ENCODE data around the gene IL15. TPM values are rescaled to one million over a fixed set of nuclear protein-coding genes. Genes with fewer than 3 reads are reported as not detected.
"Not testable (repeated sequence)": the region's sequence is repeated elsewhere in the genome, so short reads cannot be mapped to it uniquely, and the experiment has no call there.

Gene IL15
- total RNA-seq, result 1 to 10 TPM; 1.2 to 2.0 TPM

DNA sequence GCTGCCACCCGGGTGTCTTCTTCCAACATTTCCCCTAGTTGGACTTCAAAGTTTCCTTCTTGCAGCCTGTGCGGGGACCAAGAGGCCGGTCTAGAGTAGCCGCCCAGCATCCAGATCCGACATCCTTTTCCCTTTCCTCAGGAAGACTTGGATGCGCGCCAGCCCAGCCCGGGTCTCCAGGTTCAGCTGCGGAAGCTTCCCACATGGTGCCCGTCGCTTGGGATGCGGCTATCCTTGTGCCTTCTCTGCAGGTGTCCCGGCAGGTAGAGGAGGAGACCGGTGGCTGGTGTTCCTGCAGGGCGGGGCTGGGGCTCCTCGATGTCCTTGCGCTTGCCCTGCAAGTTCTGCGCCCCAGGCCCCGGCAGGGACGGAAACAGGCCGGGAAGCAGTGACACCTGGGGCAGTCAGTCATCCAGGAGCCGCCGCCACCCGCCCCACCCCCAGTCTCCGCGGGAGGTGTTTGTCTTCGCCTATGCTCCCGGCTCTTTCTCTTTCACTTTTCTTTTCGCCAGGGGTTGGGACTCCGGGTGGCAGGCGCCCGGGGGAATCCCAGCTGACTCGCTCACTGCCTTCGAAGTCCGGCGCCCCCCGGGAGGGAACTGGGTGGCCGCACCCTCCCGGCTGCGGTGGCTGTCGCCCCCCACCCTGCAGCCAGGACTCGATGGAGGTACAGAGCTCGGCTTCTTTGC lies at the start of gene IL15:
IL15 (plus strand) TSS at position 502 of the 689 bp plus-strand sequence. CDS start 82,882 bp downstream, outside the sequence.
- Histone ChIP-seq H3K27ac (peak within 1 kb of the TSS; percentile 73 to 84), H3K27me3 (replicated peaks; ENCODE audit: insufficient read depth) (no peaks in the 10 kb centered on the region), H3K4me1 (replicated peaks) (no peaks in the 10 kb centered on the region), H3K4me3 (peak within 1 kb of the TSS; percentile 56 to 80), H3K9me3 (no peaks in the 10 kb centered on the region), H3K36me3 (no peaks in the 10 kb centered on the region)
- TF ChIP-seq POLR2A (IDR thresholded peaks at IDR 0.05) (peak; percentile 8), POLR2AphosphoS5 (IDR thresholded peaks at IDR 0.05) (no peak)
- peak; percentile 58 for DNase-seq (ENCODE audit: low spot score)
- intact Hi-C loops (cut with DNase I), result no loop called here
- under 1% methylated on average over 43 of the region's 43 CpGs for WGBS

DNA sequence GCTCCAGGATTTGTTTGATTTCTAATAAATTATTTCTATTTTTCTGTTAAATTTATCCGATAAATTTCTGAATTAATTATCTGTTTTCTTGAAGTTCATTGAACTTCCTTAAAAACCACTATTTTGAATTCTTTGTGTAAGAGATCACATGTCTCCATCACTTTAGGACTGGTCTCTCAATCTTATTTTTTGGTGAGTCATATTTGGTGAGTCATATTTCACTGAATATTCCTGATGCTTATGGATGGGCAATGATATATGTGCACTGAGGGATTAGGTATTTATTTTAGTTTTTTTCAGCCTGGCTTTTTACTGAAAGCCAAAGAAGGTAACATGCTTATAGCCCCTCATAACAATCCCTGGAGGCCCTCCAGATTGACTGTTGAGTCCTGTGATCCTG lies 48.5 kb upstream of the IL15 start:
- Histone ChIP-seq H3K36me3 (no peaks in the 10 kb centered on the region), H3K9me3 (no peaks in the 10 kb centered on the region), H3K27ac (no peak overlapping the region), H3K27me3 (replicated peaks; ENCODE audit: insufficient read depth) (no peaks in the 10 kb centered on the region), H3K4me1 (replicated peaks) (no peaks in the 10 kb centered on the region), H3K4me3 (no peak overlapping the region)
- DNase-seq (ENCODE audit: low spot score), result no peak
- TF ChIP-seq POLR2A (IDR thresholded peaks at IDR 0.05) (no peak), POLR2AphosphoS5 (IDR thresholded peaks at IDR 0.05) (no peak)
- intact Hi-C loops (cut with DNase I), result no loop called here
- 100% methylated on average over 1 of the region's 1 CpG for WGBS

DNA sequence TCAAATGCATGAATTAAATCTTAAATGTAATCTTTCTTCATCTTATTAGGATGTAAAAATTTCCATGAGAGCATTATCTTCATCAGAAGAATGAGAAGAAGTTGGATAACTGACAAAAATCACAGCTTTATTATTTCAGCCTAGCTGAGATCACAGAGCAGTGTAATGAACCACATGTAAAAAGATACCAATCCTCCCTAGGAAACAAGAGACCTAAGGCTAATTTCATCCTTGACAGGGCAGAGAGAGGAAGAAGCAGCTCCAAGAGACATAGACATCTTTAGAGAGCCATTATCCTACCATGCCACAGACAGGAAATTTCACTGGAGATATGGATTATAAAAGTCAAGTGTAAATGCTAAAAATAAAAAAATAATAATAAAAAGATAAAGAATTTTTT lies 40.9 kb upstream of the IL15 start:
- Histone ChIP-seq H3K27ac (no peak overlapping the region), H3K4me1 (replicated peaks) (no peaks in the 10 kb centered on the region), H3K36me3 (no peaks in the 10 kb centered on the region), H3K4me3 (no peak overlapping the region), H3K27me3 (replicated peaks; ENCODE audit: insufficient read depth) (no peaks in the 10 kb centered on the region), H3K9me3 (no peaks in the 10 kb centered on the region)
- intact Hi-C loops (cut with DNase I), result no loop called here
- DNase-seq (ENCODE audit: low spot score), result no peak
- TF ChIP-seq POLR2AphosphoS5 (IDR thresholded peaks at IDR 0.05), result no peak
- TF ChIP-seq POLR2A (IDR thresholded peaks at IDR 0.05), result no peak
- TF ChIP-seq CTCF (IDR thresholded peaks at IDR 0.05), result no peak

GRCh38 chr4:141599853-141600252 lies 36.5 kb upstream of the IL15 start:
- intact Hi-C loops (cut with DNase I), result no loop called here
- WGBS, result 66% methylated on average over 3 of the region's 3 CpGs
- no peaks in the 10 kb centered on the region for H3K4me1 ChIP-seq (replicated peaks)
- no peak for TF ChIP-seq CTCF (IDR thresholded peaks at IDR 0.05)
- no peak for TF ChIP-seq POLR2AphosphoS5 (IDR thresholded peaks at IDR 0.05)
- no peak for TF ChIP-seq POLR2A (IDR thresholded peaks at IDR 0.05)
- no peak overlapping the region for H3K27ac ChIP-seq
- H3K36me3 ChIP-seq, result no peaks in the 10 kb centered on the region
- no peaks in the 10 kb centered on the region for H3K27me3 ChIP-seq (replicated peaks; ENCODE audit: insufficient read depth)
- H3K4me3 ChIP-seq, result no peak overlapping the region
- H3K9me3 ChIP-seq, result no peaks in the 10 kb centered on the region
- no peak for DNase-seq (ENCODE audit: low spot score)

- H3K4me1 ChIP-seq (replicated peaks); H3K27me3 ChIP-seq (replicated peaks; ENCODE audit: insufficient read depth); H3K4me3 ChIP-seq; H3K36me3 ChIP-seq; intact Hi-C loops (cut with DNase I); H3K9me3 ChIP-seq; H3K27ac ChIP-seq; DNase-seq (ENCODE audit: low spot score): not testable (repeated sequence)
- WGBS, result 93% methylated on average over 11 of the region's 11 CpGs
These were observed 31.7 kb upstream of the IL15 start for GRCh38 chr4:141604683-141605082.

DNA sequence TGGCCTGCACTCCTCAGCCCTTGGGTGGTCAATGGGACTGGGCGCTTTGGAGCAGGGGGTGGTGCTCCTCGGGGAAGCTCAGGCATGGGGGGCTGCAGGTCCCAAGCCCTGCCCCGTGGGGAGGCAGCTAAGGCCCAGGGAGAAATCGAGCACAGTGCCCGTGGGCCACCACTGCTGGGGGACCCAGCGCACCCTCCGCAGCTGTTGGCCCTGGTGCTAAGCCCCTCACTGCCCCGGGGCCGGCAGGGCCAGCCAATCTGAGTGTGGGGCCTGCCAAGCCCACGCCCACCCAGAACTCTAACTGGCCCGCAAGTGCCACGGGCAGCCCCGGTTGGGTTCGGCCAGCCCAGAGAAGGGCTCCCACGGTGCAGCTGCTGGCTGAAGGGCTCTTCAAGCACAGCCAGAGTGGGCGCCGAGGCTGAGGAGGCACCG lies 30.9 kb upstream of the IL15 start:
- H3K27me3 ChIP-seq (replicated peaks; ENCODE audit: insufficient read depth), result no peaks in the 10 kb centered on the region
- H3K9me3 ChIP-seq, result no peaks in the 10 kb centered on the region
- intact Hi-C loops (cut with DNase I), result no loop called here
- no peaks in the 10 kb centered on the region for H3K36me3 ChIP-seq
- no peak overlapping the region for H3K4me3 ChIP-seq
- 97% methylated on average over 17 of the region's 18 CpGs for WGBS
- H3K27ac ChIP-seq, result no peak overlapping the region
- DNase-seq (ENCODE audit: low spot score), result no peak
- no peaks in the 10 kb centered on the region for H3K4me1 ChIP-seq (replicated peaks)
- TF ChIP-seq CTCF (IDR thresholded peaks at IDR 0.05) (no peak), POLR2A (IDR thresholded peaks at IDR 0.05) (no peak), POLR2AphosphoS5 (IDR thresholded peaks at IDR 0.05) (no peak)

Measured in prostate gland (tissue), 2 donors.